Measurements from ENCODE around the gene OPTN. TPM values are rescaled to one million over a fixed set of nuclear protein-coding genes. Genes with fewer than 3 reads are reported as not detected.

Gene OPTN
- total and polyA plus RNA-seq, 4 donors, result 23.0 to 45.6 (median 37.7) TPM

DNA sequence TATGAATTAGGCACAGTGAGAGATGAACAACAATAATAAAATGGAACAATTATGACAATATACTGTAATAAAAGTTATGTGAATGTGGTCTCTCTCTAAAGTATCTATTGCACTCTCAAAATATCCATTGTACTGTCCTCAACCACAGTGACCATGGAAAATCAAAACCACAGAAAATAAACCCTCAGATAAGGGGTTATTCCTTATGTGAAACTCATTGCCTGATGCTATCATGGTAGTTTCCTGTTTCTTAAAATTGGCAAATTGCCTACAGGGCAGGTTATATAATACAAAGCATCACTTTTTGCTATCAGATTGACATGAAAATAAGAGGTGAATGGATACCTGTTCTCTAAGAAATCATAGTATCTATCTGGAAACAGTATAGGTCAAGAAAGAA lies 65.2 kb downstream of the OPTN start:
- H3K36me3 ChIP-seq (ENCODE audit: control insufficient read depth in 4 of 4, insufficient read depth in 4 of 4, low read length in 4 of 4), result no peaks in the 10 kb centered on the region
- H3K4me1 ChIP-seq (ENCODE audit: control insufficient read depth in 5 of 5, insufficient read depth in 5 of 5, low read length in 5 of 5), result peaks cover 0 to 25% (median 0%) of the 10 kb centered on the region in 5 donors
- no peak overlapping the region for H3K4me3 ChIP-seq
- TF ChIP-seq, protein P1, sequence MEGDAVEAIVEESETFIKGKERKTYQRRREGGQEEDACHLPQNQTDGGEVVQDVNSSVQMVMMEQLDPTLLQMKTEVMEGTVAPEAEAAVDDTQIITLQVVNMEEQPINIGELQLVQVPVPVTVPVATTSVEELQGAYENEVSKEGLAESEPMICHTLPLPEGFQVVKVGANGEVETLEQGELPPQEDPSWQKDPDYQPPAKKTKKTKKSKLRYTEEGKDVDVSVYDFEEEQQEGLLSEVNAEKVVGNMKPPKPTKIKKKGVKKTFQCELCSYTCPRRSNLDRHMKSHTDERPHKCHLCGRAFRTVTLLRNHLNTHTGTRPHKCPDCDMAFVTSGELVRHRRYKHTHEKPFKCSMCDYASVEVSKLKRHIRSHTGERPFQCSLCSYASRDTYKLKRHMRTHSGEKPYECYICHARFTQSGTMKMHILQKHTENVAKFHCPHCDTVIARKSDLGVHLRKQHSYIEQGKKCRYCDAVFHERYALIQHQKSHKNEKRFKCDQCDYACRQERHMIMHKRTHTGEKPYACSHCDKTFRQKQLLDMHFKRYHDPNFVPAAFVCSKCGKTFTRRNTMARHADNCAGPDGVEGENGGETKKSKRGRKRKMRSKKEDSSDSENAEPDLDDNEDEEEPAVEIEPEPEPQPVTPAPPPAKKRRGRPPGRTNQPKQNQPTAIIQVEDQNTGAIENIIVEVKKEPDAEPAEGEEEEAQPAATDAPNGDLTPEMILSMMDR (IDR thresholded peaks at IDR 0.05; ENCODE audit: control extremely low read depth, extremely low read depth), result no peak
- no peak overlapping the region for H3K27ac ChIP-seq (ENCODE audit: low read depth in 1 of 2, low read length in 1 of 2)
- DNase-seq, result no peak
- H3K27me3 ChIP-seq (ENCODE audit: control insufficient read depth in 3 of 3, insufficient read depth in 3 of 3, low read length in 2 of 3), result no peaks in the 10 kb centered on the region
- H3K9me3 ChIP-seq (ENCODE audit: control insufficient read depth in 4 of 4, insufficient read depth in 3 of 4, low read length in 3 of 4), result no peaks in the 10 kb centered on the region
- H3K9ac ChIP-seq (ENCODE audit: insufficient read depth in 1 of 2, low read length in 2 of 2), result no peak overlapping the region
- ATAC-seq (ENCODE audit: insufficient read depth, low FRiP score), result no peak

DNA sequence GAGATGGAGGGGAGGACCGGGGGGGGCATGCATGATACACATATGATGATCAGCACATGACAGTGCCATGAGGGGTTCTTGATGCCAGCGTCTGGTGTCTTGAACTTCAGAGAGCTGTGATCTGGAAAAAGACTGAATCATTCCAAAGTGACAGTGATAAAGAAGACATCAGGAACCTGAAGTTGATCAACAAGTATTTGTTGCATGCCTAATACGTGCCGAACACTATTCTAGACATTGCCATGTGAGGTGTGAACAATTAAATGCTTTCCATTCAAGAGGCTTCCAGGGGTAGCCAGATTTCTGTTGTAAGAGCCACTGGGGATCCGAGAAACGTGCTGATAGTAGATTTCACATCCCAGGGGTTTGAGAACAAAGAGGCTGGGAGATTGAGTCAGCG lies 67.6 kb downstream of the OPTN start:
- Histone ChIP-seq H3K4me1 (ENCODE audit: control insufficient read depth in 5 of 5, insufficient read depth in 5 of 5, low read length in 5 of 5) (peaks cover 0 to 11% (median 0%) of the 10 kb centered on the region in 5 donors), H3K36me3 (ENCODE audit: control insufficient read depth in 4 of 4, insufficient read depth in 4 of 4, low read length in 4 of 4) (peaks cover 0 to 3% (median under 1%) of the 10 kb centered on the region in 4 donors)
- 83 to 97% methylated on average over 7 of the region's 7 CpGs for WGBS, 2 donors

DNA sequence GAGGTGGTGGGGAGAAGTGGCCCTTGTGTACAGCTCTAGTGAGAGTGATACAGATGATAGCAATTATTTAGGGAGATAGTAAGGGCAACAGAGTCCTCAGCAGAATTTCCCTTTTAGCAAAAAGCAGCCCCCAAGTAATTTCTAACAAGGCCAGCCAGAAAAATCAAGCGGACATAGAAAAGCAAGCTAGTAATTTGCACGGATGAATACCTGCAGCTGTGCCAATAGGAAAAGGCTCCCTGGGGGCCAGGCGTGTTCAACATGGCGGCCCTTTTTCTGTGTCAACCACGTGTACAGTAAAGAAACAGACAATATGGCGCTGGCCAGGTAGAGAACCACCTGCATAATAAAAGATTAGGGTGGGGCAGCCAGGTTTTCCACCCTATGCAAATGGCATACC lies 68.8 kb downstream of the OPTN start:
- TF ChIP-seq, protein P1 (IDR thresholded peaks at IDR 0.05; ENCODE audit: control extremely low read depth, extremely low read depth), result no peak
- no peak overlapping the region for H3K4me3 ChIP-seq
- H3K9ac ChIP-seq (ENCODE audit: insufficient read depth in 1 of 2, low read length in 2 of 2), result no peak overlapping the region
- no peaks in the 10 kb centered on the region for H3K27me3 ChIP-seq (ENCODE audit: control insufficient read depth in 3 of 3, insufficient read depth in 3 of 3, low read length in 2 of 3)
- H3K36me3 ChIP-seq (ENCODE audit: control insufficient read depth in 4 of 4, insufficient read depth in 4 of 4, low read length in 4 of 4), result peaks cover 0 to 4% (median 2%) of the 10 kb centered on the region in 4 donors
- ATAC-seq (ENCODE audit: insufficient read depth, low FRiP score), result no peak
- H3K27ac ChIP-seq (ENCODE audit: low read depth in 1 of 2, low read length in 1 of 2), result no peak overlapping the region
- 90 to 96% methylated on average over 6 of the region's 6 CpGs for WGBS, 2 donors
- peaks cover 0 to 11% (median 2%) of the 10 kb centered on the region in 5 donors for H3K4me1 ChIP-seq (ENCODE audit: control insufficient read depth in 5 of 5, insufficient read depth in 5 of 5, low read length in 5 of 5)
- DNase-seq, result no peak
- no peaks in the 10 kb centered on the region for H3K9me3 ChIP-seq (ENCODE audit: control insufficient read depth in 4 of 4, insufficient read depth in 3 of 4, low read length in 3 of 4)

More for the DNA sequence above, 67.6 kb downstream of the OPTN start:
- H3K9ac ChIP-seq (ENCODE audit: insufficient read depth in 1 of 2, low read length in 2 of 2), result no peak overlapping the region
- DNase-seq, result no peak
- no peaks in the 10 kb centered on the region for H3K9me3 ChIP-seq (ENCODE audit: control insufficient read depth in 4 of 4, insufficient read depth in 3 of 4, low read length in 3 of 4)
- TF ChIP-seq, protein P1 (IDR thresholded peaks at IDR 0.05; ENCODE audit: control extremely low read depth, extremely low read depth), result no peak
- no peaks in the 10 kb centered on the region for H3K27me3 ChIP-seq (ENCODE audit: control insufficient read depth in 3 of 3, insufficient read depth in 3 of 3, low read length in 2 of 3)
- no peak for ATAC-seq (ENCODE audit: insufficient read depth, low FRiP score)
- H3K4me3 ChIP-seq, result no peak overlapping the region
- no peak overlapping the region for H3K27ac ChIP-seq (ENCODE audit: low read depth in 1 of 2, low read length in 1 of 2)

DNA sequence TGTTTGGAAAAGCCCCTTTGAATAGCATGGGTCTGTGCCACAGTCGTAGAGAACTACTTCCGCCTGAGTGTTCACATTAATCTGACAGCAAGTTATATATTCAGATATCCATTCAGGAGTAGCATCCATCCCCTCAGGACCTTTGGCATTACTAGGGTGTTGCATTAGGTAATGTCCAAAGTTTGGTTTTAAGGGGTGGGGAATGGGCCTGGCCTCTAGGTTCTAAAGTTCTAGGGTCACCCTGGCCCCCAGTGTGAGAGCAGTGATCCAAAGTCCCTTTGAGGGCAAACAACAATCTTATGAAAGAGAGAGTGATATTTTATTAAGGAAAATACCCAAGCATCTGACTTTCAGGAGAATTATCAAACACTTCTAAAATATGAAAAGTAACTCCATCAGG lies 73.7 kb downstream of the OPTN start:
- Histone ChIP-seq H3K9ac (ENCODE audit: insufficient read depth in 1 of 2, low read length in 2 of 2) (no peak overlapping the region), H3K27ac (ENCODE audit: low read depth in 1 of 2, low read length in 1 of 2) (no peak overlapping the region), H3K4me1 (ENCODE audit: control insufficient read depth in 5 of 5, insufficient read depth in 5 of 5, low read length in 5 of 5) (peaks cover 0 to 3% (median 0%) of the 10 kb centered on the region in 5 donors), H3K9me3 (ENCODE audit: control insufficient read depth in 4 of 4, insufficient read depth in 3 of 4, low read length in 3 of 4) (no peaks in the 10 kb centered on the region), H3K4me3 (no peak overlapping the region), H3K27me3 (ENCODE audit: control insufficient read depth in 3 of 3, insufficient read depth in 3 of 3, low read length in 2 of 3) (no peaks in the 10 kb centered on the region), H3K36me3 (ENCODE audit: control insufficient read depth in 4 of 4, insufficient read depth in 4 of 4, low read length in 4 of 4) (peaks cover 0 to 4% (median 2%) of the 10 kb centered on the region in 4 donors)
- DNase-seq, result no peak
- WGBS, 2 donors, result 97 to 100% methylated on average over 2 of the region's 2 CpGs
- no peak for ATAC-seq (ENCODE audit: insufficient read depth, low FRiP score)
- TF ChIP-seq, protein P1 (IDR thresholded peaks at IDR 0.05; ENCODE audit: control extremely low read depth, extremely low read depth), result no peak

All from lung (tissue), 12 donors.